Mononuclear cell (primary cell): ENCODE results near the gene SORCS2. TPM values are rescaled to one million over a fixed set of nuclear protein-coding genes. Genes with fewer than 3 reads are reported as not detected.

ENCODE experiments used
- H3K27me3 ChIP-seq: 2 replicates; pipeline ENCODE4 v1.6.0; 2011; ENCODE audit warnings: low read length, control low read depth; ENCODE audit not compliant: insufficient read depth
- H3K4me1 ChIP-seq: 2 replicates; pipeline ENCODE4 v1.5.1; 2011; ENCODE audit warnings: mild to moderate bottlenecking, low read length, control low read depth; ENCODE audit not compliant: insufficient read depth
- H3K4me3 ChIP-seq: 2 replicates; pipeline ENCODE4 v1.5.1; 2011; ENCODE audit warnings: mild to moderate bottlenecking, low read length, moderate library complexity
- H3K9me3 ChIP-seq: 2 replicates; pipeline ENCODE4 v1.5.1; 2011; ENCODE audit warnings: low read depth, mild to moderate bottlenecking, control low read depth, low read length
- total RNA-seq: library from RNA; depleted of rRNA; stranded (reverse); fragments of >200 nt; gene quantifications from one replicate; pipeline ENCODE4 v1.2.3, GENCODE V29; 2012

The SORCS2 gene
- total RNA-seq, 1 donor: 0.10 TPM

DNA sequence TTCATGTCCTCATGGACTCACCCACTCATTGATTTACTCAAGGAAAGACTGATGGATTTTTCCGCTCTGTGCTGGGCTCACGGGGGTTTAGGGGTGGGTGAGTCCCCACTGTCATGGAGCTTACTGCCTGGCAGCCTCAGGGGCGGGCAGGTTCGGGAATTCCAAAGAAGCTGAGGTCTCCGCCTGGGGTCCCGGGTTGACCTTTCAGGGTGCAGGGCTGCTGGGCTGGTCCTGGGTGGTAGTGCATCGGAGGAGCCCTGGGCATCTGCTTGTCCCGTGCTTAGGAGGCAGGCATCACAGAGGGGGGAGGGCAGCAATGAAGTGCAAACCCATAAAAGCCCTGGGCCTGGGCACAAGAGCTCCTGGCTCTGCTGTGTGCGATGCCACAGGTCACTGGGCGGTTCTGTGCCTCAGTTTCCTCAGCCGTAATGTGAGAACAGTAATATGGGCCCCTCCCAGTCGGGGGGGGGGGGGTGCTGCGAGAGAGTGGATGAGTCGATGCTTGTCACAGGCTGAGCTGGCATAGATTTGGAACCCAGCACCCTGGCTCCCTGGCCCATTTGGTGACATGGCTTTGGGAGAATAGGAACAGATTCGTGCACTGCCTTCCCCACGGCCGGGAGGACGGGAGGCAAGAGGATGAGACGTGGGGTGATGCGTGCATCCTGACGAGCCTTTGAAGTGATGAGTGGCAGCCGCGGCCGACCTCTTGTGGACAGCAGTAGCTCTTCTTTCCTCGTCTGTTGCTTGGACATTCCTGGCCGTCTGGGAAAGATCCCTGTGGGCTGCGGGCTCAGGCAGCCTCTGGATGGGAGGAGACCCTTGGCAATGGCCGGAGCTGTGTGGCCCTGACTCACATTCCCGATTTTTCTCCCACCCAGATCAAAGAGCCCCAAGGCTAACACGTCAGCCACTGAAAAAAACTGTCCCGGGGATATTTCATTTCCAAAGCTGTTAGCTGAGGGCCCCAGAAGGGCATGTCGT lies 200.4 kb downstream of the SORCS2 start:
- H3K4me3 ChIP-seq: no peak overlapping the region
- no peaks in the 10 kb centered on the region for H3K9me3 ChIP-seq
- no peaks in the 10 kb centered on the region for H3K27me3 ChIP-seq
- H3K4me1 ChIP-seq: no peaks in the 10 kb centered on the region

DNA sequence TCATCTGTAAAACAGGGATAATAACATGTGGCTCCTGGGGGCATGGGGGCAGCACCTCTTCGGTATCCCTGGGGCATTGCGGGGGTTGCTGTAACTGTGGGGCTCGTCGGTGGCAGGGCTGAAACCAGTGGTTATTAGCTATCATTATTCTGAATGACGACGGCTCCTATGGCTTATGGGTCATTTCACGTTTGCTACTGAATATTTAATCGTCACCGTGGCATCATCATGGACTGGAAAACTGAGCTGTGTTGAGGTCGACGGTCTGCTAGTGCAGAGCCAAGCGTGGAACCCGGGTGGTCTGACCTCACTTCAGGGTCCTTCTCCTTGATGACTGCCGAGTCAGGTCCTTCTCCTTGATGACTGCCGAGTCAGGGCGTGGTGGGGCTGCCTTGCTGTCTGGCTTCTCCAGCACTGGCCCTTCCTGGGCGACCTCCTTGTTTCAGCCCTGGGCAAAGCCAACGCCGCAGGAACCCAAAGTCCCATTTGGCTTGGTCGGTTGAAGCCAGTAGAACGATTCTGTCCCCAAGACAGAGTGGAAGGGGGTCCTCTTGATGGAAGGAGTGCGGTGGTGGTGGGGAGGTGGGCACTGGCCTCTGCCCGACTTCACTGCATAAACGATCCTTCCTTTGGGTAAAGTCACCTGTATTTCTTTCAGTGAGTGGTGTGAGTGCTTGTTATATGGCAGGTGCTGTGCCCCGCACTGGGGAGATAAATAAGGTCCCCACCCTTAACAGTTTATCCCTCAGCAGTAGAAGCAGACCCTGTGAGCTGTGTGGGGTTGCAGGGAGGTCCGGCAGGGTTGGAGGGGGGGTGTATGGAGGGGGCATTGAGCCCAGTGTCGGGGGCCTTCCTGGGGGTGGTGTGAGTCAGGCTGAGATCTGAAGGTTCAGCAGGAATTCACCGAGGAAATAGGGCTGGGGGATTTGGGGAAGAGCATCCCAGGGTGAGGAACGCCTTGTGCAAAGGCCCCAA lies 201.6 kb downstream of the SORCS2 start:
- Histone ChIP-seq H3K9me3 (no peaks in the 10 kb centered on the region), H3K27me3 (no peaks in the 10 kb centered on the region), H3K4me1 (no peaks in the 10 kb centered on the region), H3K4me3 (no peak overlapping the region)

DNA sequence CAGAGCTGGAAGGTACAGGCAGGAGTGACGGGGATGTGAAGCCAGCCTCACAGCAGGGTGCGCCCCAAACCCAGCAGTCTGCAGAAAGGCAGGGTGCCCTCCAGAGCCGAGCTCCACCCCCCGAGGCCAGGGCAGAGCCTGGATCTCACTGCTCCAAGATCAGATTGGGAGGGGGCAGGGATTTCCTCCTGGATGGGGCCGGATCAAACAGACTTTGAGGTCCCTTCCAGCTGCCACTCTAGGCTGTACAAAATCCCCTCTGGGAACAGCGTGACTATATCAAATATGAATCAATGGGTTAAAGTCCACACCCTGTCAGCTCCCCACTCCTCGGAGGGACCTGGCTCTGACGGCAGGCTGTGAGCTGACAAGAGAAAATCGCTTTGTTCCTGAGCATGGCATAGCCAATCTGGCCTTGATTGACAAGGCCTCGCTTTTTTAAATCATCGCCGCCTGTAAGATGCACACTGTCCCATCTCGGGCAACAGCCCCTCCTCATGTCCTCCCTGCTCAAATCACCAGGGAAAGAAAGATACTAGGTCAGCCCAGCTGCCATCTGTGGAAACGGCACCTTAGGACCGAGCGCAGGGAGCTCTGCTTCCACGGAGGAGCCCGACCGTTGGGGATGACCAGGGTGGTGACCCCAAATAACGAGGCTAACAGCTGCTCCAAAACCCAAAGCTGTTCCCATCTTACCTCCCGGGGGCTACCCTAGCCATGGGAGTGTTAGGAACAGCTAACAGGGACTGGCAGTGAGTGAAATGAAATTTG lies 202.5 kb downstream of the SORCS2 start:
- Histone ChIP-seq H3K4me3 (no peak overlapping the region), H3K4me1 (no peaks in the 10 kb centered on the region), H3K27me3 (no peaks in the 10 kb centered on the region), H3K9me3 (no peaks in the 10 kb centered on the region)

DNA sequence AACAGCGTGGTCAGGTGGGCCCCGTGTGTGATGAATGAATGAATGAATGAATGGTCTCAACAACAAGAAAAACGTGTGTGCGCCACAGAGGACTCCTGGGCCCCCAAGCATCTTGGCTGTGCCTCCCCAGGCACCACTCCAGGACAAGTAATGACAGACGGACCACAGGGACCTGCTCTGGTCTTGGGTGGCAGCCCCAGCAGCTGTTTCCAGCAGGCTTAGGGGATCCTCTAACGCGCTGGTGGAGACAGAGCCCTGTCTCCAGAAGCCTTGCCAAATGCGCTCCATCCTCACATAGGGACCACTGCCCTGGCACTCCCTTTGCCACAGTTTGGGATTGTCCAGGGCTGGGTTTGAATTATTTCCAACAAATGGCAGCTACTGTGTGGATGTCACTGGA lies 203.3 kb downstream of the SORCS2 start:
- no peaks in the 10 kb centered on the region for H3K9me3 ChIP-seq
- H3K4me3 ChIP-seq: no peak overlapping the region
- no peaks in the 10 kb centered on the region for H3K27me3 ChIP-seq
- no peaks in the 10 kb centered on the region for H3K4me1 ChIP-seq

DNA sequence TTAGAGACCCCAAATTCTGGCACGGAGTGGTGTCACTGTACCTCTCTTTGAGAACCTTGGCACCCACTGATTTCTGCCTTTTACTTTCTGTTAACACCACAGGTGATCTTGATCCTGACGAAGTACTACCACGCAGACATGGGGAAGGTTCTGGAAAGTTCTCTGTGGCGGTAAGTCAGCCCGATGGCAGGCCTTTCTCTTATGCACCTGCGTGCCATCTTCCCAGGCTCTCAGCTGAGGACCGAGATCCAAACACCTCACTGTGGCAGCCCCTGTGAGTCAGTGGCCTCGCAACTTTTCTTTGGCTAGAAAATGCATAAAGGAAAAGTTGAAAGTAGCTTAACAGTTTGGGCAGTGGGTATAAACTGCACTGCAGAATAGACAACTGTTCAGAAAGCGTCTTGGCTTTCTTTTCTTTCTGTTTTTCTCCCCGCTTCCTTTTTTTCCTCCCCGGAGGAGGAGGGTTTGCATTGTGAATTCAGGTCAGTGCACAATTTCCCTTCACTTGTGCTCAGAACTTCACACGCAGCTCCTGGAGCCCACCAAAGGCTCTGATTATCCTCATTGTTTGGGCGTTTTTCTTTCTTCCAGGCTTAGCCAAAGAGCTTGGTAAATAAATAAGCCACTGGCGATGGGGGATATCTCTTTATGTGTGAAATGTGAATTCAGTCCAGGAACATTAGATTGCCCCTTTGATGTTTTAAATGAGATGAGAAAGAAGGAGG lies 204.0 kb downstream of the SORCS2 start:
- no peaks in the 10 kb centered on the region for H3K9me3 ChIP-seq
- H3K4me1 ChIP-seq: no peaks in the 10 kb centered on the region
- H3K27me3 ChIP-seq: no peaks in the 10 kb centered on the region
- H3K4me3 ChIP-seq: no peak overlapping the region

DNA sequence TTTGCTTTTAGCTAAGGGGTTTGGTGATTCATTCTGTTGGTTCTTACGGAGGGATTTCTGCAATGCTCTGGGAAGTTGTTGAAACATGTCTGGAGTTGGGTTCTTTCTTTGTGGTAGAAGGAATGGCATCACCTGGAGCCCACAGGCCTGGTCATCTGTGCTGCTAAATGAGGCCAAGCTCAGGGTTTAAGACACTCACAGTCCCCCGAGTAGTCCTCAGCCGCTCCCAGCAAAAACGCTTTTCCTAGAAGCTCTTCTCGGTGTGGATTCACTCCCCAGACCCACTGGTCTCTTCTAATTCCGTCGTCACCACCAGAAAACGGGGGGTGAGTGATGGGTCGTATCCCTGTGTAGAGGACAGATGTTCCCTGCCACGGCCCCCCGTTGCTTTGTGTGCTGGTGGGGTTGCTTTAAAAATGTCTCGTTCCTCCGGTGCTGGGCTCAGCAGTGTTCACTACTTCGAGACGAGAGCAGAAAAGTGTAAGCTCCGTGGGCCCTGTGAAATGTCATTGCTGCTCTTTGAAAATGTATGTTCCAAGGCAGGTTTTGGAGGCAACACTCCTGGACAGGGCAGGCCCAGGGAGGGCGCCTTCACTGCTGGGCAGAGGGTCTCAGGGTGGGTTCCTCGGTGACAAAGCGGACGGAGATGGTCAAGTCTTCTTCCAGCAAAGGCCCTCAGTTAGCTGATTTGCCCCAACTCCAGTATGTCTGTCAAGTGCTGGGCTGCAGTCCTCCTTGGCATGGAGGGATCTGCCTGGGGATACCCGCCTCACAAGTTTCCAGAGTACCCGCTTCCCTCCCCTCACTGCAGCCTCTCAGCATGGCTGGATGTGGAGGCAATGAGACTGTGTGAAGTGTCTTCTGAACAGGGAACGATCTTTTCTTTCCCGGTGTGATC lies 205.1 kb downstream of the SORCS2 start:
- H3K27me3 ChIP-seq: no peaks in the 10 kb centered on the region
- no peaks in the 10 kb centered on the region for H3K4me1 ChIP-seq
- H3K4me3 ChIP-seq: no peak overlapping the region
- H3K9me3 ChIP-seq: no peaks in the 10 kb centered on the region

DNA sequence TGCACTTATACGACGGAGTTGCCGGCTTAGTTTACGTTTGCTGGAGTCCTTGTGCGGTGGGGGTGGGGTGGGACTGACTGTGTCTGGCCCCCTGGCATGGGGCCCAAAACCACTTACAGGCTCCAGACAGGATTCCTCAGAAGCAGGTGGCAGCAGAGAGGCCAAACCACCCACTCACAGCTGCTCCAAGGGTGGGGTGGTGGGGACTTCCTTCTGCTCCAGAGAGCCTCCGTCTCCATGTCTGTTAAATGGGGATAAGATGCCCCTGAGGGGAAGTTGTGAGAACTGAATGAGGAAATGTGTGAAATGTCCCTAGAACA lies 205.7 kb downstream of the SORCS2 start:
- no peak overlapping the region for H3K4me3 ChIP-seq
- H3K4me1 ChIP-seq: no peaks in the 10 kb centered on the region
- H3K27me3 ChIP-seq: no peaks in the 10 kb centered on the region
- H3K9me3 ChIP-seq: no peaks in the 10 kb centered on the region

DNA sequence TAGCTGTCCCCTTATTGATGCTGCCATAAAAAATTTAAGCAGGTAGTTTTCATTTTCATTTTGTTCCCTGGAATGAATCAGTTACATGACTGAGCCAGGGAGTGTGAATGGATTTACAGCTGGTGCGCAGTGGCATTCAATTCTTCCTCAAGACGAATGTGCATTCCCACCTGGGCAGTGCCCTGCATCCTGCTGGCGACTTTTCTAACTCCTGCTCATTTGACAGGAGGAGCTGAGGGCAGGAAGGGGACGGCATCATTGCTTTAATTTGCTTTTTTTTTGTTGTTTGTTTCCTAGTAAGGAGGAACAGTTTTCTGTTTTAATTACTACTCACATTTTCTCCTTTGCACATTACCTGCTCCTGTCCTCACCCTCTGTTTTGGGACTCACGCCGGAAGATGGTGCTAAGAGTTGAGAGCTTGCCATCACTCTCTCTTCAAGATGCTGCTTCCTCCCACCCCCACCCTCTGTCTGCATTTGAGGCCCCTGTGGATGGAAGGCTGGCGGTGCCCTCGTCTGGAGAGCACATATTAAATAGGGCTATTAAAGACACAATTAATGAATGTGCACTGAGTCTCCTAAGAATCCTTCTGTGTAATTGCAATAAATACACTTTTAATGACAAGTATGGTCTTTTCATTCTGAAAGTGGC lies 206.6 kb downstream of the SORCS2 start:
- Histone ChIP-seq H3K4me3 (no peak overlapping the region), H3K27me3 (no peaks in the 10 kb centered on the region), H3K9me3 (no peaks in the 10 kb centered on the region), H3K4me1 (no peaks in the 10 kb centered on the region)

DNA sequence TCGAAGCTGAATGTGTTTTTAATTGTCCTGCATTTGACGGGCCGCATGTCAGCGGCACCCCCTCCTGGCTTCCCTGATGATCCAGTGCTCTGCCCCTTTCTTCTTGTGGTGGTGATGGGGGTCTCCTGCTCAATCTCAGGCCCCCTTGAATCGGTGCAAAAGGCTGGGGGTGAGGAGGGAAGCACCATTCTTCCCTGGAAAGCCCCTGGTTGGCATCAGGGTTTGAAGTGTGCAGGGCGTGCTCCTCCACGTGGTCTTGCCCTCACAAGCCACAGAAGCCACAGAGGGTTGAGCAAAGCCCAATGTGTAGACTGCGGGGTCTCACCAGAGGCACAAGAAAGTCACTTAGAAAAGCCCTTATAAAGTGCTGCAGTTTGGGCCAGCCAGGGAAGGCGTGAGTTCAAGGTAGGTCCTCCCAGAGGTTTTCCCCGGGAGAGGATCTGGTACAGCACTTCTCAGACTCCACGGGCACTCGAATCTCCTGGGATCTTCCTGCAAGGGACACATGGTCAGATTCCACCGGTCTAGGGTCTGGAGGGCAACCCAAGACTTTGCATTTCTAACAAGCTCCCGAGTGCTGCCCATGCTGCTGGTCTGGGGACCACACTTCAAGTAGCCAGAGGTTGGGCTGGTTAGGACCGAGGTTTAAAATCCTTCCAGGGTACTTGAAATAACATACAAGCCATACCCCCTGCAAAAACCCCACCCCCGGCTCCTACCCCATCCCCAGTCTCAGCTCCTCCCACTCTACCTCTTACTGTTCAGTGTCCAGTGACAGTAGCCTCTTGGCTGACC lies 207.3 kb downstream of the SORCS2 start:
- Histone ChIP-seq H3K4me1 (no peaks in the 10 kb centered on the region), H3K9me3 (no peaks in the 10 kb centered on the region), H3K27me3 (no peaks in the 10 kb centered on the region), H3K4me3 (no peak overlapping the region)

DNA sequence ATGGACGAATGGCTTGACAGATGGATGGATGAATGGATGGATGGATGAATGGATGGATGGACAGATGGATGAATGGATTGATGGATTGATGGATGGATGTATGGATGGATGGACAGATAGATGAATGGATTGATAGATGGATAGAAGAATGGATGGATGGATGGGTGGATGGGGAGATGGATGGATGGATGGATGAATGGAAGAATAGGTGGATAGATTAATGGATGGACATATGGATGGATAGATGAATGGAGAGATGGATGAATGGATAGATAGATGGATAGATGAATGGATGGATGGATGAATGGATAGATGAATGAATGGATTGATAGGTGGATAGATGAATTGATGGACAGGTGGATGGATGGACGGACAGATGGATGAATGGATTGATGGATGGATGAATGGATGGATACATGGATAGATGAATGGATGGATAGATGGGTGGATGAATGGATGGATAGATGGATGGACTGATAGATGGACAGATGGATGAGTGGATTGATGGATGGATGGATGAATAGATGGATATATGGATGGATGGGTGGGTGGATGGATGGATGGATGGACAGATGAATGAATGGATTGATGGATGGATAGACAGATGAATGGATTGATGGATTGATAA lies 208.4 kb downstream of the SORCS2 start:
- Histone ChIP-seq H3K4me3 (no peak overlapping the region), H3K9me3 (no peaks in the 10 kb centered on the region), H3K27me3 (peaks cover 3% of the 10 kb centered on the region), H3K4me1 (no peaks in the 10 kb centered on the region)

DNA sequence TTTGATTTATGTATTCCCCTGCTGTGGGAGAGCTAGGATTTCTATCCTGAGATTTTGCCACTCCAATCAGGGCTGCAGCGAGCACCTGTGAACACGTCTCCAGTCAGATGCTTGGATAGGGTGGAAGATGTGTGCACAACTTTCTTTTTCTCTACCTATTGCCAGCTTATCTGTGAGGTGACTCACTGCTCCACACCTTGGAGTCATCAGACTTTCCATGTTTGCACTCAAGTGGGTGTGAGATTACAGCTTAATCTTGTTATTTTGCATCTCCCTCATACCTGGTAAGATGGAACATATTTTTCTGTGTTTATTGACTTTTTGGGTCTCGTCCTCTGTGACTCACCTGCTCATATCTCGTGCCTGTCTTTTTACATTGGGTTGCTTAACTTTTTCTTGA lies 210.2 kb downstream of the SORCS2 start:
- Histone ChIP-seq H3K27me3 (peaks cover 3% of the 10 kb centered on the region), H3K4me1 (no peaks in the 10 kb centered on the region), H3K4me3 (no peak overlapping the region), H3K9me3 (no peaks in the 10 kb centered on the region)

DNA sequence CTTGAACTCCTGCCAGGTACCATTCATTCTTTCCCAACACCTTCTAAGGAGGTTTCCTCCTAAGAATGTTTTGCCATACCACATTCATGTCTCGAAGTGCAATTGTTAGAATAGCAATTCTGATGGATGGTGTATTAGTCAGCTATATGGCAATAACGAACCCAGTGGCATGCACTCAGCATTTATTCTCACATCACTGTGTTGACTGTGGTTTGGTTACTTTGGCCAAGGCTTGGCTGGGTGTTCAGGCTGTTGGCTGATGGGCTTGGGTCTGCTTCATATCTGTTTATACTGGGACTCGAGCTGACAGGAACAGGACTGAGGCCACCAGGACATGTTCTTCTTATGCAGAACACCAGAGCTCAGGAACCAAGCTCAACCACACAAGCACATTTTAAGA lies 210.7 kb downstream of the SORCS2 start:
- Histone ChIP-seq H3K4me3 (no peak overlapping the region), H3K27me3 (peaks cover 3% of the 10 kb centered on the region), H3K9me3 (no peaks in the 10 kb centered on the region), H3K4me1 (no peaks in the 10 kb centered on the region)
